Caco-2 (cell line): ENCODE data around the gene XIRP1. TPM values are rescaled to one million over a fixed set of nuclear protein-coding genes. Genes with fewer than 3 reads are reported as not detected.

Experiments used
- BruUV-seq: library from RNA; stranded (reverse); fragments of 400-500 nt; replicated peaks from 2 replicates; lab custom pipeline; 2021; lab: Mats Ljungman, UMichigan
- CTCF ChIA-PET: fragments of 300-600 bp; sonication (Branson Sonifier 250); formaldehyde crosslinking; loops from one replicate; lab custom pipeline; 2022; ENCODE audit warnings: antibody characterized with exemption; lab: Charles Lee
- POLR2A ChIA-PET: fragments of 300-600 bp; sonication (Branson Sonifier 250); formaldehyde crosslinking; loops from one replicate; lab custom pipeline; 2022; ENCODE audit warnings: antibody characterized with exemption; lab: Charles Lee
- DNase-seq, 2 experiments: peaks; one replicate each; pipeline versions ENCODE4 v3.0.0 to v3.0.0-alpha.2; 2020 to 2022
- H3K27me3 ChIP-seq: replicated peaks from 2 replicates; pipeline ENCODE4 v1.6.0; 2011; ENCODE audit warnings: low read length; ENCODE audit not compliant: control insufficient read depth, insufficient read depth
- H3K36me3 ChIP-seq: 2 replicates; pipeline ENCODE4 v1.5.1; 2011; ENCODE audit warnings: low read length; ENCODE audit not compliant: control insufficient read depth, insufficient read depth
- H3K4me1 ChIP-seq: fragments of 250-450 bp; sonication (Bioruptor Pico); 2 replicates; pipeline ENCODE4 v1.5.1; 2020; ENCODE audit warnings: mild to moderate bottlenecking
- H3K4me3 ChIP-seq: 2 replicates; pipeline ENCODE4 v1.5.1; 2011; ENCODE audit warnings: low read depth, mild to moderate bottlenecking, control low read depth, low read length
- H3K9me3 ChIP-seq: fragments of 250-450 bp; sonication (Bioruptor Pico); 2 replicates; pipeline ENCODE4 v1.5.1; 2020; ENCODE audit warnings: mild to moderate bottlenecking, moderate library complexity
- H3K27ac Mint-ChIP-seq: one replicate; pipeline ENCODE4 v1.8.0; 2022; ENCODE audit warnings: mixed read lengths; ENCODE audit not compliant: unreplicated experiment
- H3K27me3 Mint-ChIP-seq: one replicate; pipeline ENCODE4 v1.8.0; 2022; ENCODE audit warnings: mixed read lengths; ENCODE audit not compliant: insufficient read depth, unreplicated experiment
- H3K36me3 Mint-ChIP-seq: one replicate; pipeline ENCODE4 v1.8.0; 2022; ENCODE audit warnings: mild to moderate bottlenecking, mixed read lengths; ENCODE audit not compliant: insufficient read depth, unreplicated experiment
- H3K4me1 Mint-ChIP-seq: one replicate; pipeline ENCODE4 v1.8.0; 2022; ENCODE audit warnings: low read depth, mixed read lengths; ENCODE audit not compliant: unreplicated experiment
- H3K4me3 Mint-ChIP-seq: one replicate; pipeline ENCODE4 v1.8.0; 2022; ENCODE audit warnings: mild to moderate bottlenecking, moderate library complexity, mixed read lengths; ENCODE audit not compliant: unreplicated experiment
- H3K9me3 Mint-ChIP-seq: one replicate; pipeline ENCODE4 v1.8.0; 2022; ENCODE audit warnings: mixed read lengths; ENCODE audit not compliant: unreplicated experiment
- CTCF ChIP-seq, 2 experiments: fragments of 200-600 bp in 1 of 2; IDR thresholded peaks; 1 replicate in 1 of 2; 2 replicates in 1 of 2; pipeline versions ENCODE4 v1.5.1 to v1.8.0; 2011 to 2022; ENCODE audit warnings: antibody characterized with exemption in 1 of 2, control low read depth in 1 of 2, inconsistent platforms in 1 of 2, low read depth in 1 of 2, low read length in 1 of 2, mild to moderate bottlenecking in 1 of 2, moderate library complexity in 1 of 2; ENCODE audit not compliant: insufficient read depth in 1 of 2, severe bottlenecking in 1 of 2, unreplicated experiment in 1 of 2
- intact Hi-C: fragments of 100-400 bp; cut with micrococcal nuclease; formaldehyde crosslinking; loops from one replicate; pipeline ENCODE4 v1.10.0; 2022; ENCODE audit not compliant: unreplicated experiment
- total RNA-seq: library from RNA; stranded (reverse); gene quantifications from 2 replicates; pipeline ENCODE4 v1.2.3, GENCODE V29; 2022

The XIRP1 gene
- total RNA-seq, 1 experiment from 2014 or later: not detected

GRCh38 chr3:39205919-39206516 is 13.6 kb upstream of the XIRP1 start:
- Mint-ChIP-seq H3K9me3 (no peaks in the 10 kb centered on the region), H3K4me1 (peaks cover 6% of the 10 kb centered on the region), H3K27me3 (peaks cover 18% of the 10 kb centered on the region), H3K4me3 (no peak overlapping the region), H3K36me3 (no peaks in the 10 kb centered on the region), H3K27ac (no peak overlapping the region)
- ChIA-PET POLR2A (no interaction called here), CTCF (interaction anchor here (0.9 to 1.0 kb wide), 2 partner anchors 80 to 82 kb away, joined by 3 to 6 read pairs; no protein-coding TSS in a partner anchor)
- H3K4me1 ChIP-seq: 0 out of 2 replicates have a peak, but pooled peaks cover 3% of the 10 kb centered on the region
- no peak for DNase-seq
- intact Hi-C loops: loop anchor here (5.0 kb wide), 1 partner anchor 176 kb away; the partner anchor contains the start of gene SLC25A38
- no peaks in the 10 kb centered on the region for H3K36me3 ChIP-seq
- H3K9me3 ChIP-seq: no peaks in the 10 kb centered on the region
- no peak for TF ChIP-seq CTCF (IDR thresholded peaks at IDR 0.05; ENCODE audit: insufficient read depth in 1 of 2, low read depth in 1 of 2, low read length in 1 of 2, severe bottlenecking in 1 of 2, unreplicated experiment in 1 of 2)
- BruUV-seq: no TSS peak
- no peak overlapping the region for H3K4me3 ChIP-seq
- no peaks in the 10 kb centered on the region; the same call in 1 of the 2 replicates for H3K27me3 ChIP-seq

- H3K4me3 ChIP-seq: no peak overlapping the region
- H3K4me1 ChIP-seq: 0 out of 2 replicates have a peak, but pooled peaks cover 3% of the 10 kb centered on the region
- Mint-ChIP-seq H3K4me1 (peaks cover 6% of the 10 kb centered on the region), H3K27me3 (peaks cover 18% of the 10 kb centered on the region), H3K4me3 (no peak overlapping the region), H3K9me3 (no peaks in the 10 kb centered on the region), H3K36me3 (no peaks in the 10 kb centered on the region), H3K27ac (no peak overlapping the region)
- TF ChIP-seq CTCF (IDR thresholded peaks at IDR 0.05; ENCODE audit: insufficient read depth in 1 of 2, low read depth in 1 of 2, low read length in 1 of 2, severe bottlenecking in 1 of 2, unreplicated experiment in 1 of 2): no peak
- no TSS peak for BruUV-seq
- H3K27me3 ChIP-seq: no peaks in the 10 kb centered on the region; the same call in 1 of the 2 replicates
- POLR2A ChIA-PET: no interaction called here
- intact Hi-C loops: loop anchor here (5.0 kb wide), 1 partner anchor 177 kb away; the partner anchor contains the start of gene SLC25A38
- CTCF ChIA-PET: interaction anchor here (1.0 kb wide), 1 partner anchor 79 kb away, joined by 3 read pairs; no protein-coding TSS in a partner anchor
- no peaks in the 10 kb centered on the region for H3K9me3 ChIP-seq
- DNase-seq: no peak
- H3K36me3 ChIP-seq: no peaks in the 10 kb centered on the region
Observed at GRCh38 chr3:39205131-39205530, 12.7 kb upstream of the XIRP1 start.

GRCh38 chr3:39203860-39204259 is 11.5 kb upstream of the XIRP1 start:
- ChIA-PET CTCF (interaction anchor here (1.7 kb wide), 1 partner anchor 84 kb away, joined by 5 read pairs; no protein-coding TSS in a partner anchor), POLR2A (no interaction called here)
- no peaks in the 10 kb centered on the region; the same call in 1 of the 2 replicates for H3K27me3 ChIP-seq
- 0 out of 2 replicates have a peak, but pooled peaks cover 3% of the 10 kb centered on the region for H3K4me1 ChIP-seq
- no TSS peak for BruUV-seq
- H3K4me3 ChIP-seq: no peak overlapping the region
- no peak for TF ChIP-seq CTCF (IDR thresholded peaks at IDR 0.05; ENCODE audit: insufficient read depth in 1 of 2, low read depth in 1 of 2, low read length in 1 of 2, severe bottlenecking in 1 of 2, unreplicated experiment in 1 of 2)
- no peaks in the 10 kb centered on the region for H3K9me3 Mint-ChIP-seq
- peaks cover 6% of the 10 kb centered on the region for H3K4me1 Mint-ChIP-seq
- no peak overlapping the region for H3K27ac Mint-ChIP-seq
- peaks cover 18% of the 10 kb centered on the region for H3K27me3 Mint-ChIP-seq
- DNase-seq: no peak
- H3K36me3 ChIP-seq: no peaks in the 10 kb centered on the region
- intact Hi-C loops: no loop called here
- H3K4me3 Mint-ChIP-seq: no peak overlapping the region
- no peaks in the 10 kb centered on the region for H3K9me3 ChIP-seq
- H3K36me3 Mint-ChIP-seq: no peaks in the 10 kb centered on the region
